HG03196 (cell line): ENCODE results near the gene FYTTD1.

Source experiments
- ATAC-seq: cut with Tn5 transposase; IDR thresholded peaks from one replicate; pipeline ENCODE4 v1.9.1; 2021; ENCODE audit not compliant: unreplicated experiment

The FYTTD1 gene

DNA sequence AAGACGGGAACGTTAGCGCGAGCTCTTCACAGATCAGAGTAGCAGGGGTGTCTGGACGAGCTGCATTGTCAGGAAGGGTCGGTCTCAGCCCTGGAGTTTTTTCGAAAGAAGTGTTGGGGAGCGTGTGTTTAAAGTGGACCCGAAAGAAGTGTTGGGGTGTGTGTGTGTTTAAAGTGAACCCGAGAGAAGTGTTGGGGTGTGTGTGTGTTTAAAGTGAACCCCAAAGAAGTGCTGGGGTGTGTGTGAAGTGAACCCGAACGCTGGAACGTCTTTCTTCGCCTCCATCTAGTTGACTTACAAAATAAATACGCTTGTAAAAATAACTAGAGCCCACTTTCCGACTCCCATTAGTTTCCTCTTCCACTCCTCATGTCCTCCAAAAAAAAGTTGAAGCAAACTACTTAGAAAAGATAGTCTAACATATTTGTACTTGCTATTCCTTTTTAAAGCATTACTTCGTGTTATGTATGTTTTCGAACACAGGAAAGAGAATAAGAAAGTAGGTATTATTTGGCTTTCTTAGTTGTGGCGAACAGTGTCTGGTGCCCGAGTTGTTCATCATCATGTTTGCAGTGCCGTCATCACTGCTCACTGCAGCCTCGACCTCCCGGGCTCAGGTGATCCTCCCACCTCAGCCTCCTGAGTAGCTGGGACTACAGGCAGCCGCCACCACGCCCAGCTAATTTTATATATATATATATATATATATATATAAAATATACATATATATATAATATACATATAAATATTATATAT, 42.4 kb downstream of the FYTTD1 start:
- peak; percentile 23 for ATAC-seq

DNA sequence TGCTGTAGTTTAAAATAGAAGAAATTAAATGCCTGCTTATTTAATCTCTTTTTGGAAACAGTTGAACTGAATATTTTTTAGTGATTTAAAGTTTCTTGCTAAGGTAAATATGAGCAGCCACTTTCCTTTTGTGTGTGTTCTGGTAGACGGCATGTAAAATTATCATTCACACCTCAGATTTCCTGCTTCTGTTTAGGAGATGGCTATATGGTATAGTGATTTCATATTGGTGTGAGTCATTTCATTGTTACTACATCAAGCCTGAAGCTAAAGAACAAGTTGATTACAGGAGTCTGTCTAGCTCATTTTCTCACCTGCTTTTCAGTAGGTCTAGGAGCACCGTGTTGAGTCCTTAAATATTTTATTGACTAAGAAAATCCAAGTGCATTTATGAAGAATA, 43.6 kb downstream of the FYTTD1 start:
- no peak for ATAC-seq

DNA sequence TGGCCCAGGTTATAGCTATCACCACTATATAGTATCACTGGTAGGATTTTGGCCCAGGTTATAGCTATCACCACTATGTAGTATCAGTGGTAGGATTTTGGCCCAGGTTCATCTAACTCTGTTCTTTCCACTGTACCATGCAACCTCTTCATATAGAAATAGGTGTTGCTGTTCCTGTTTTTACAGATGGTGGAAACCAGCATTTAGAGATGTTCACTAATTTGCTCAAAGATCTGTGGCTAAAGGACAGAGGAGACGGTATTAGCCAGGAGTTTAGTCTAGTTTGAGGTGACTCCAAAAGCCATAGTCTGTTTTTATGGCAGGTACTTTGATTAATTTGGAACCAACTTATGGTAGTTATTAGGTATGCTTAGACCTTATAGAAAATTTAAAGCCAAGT, 44.4 kb downstream of the FYTTD1 start:
- no peak for ATAC-seq

DNA sequence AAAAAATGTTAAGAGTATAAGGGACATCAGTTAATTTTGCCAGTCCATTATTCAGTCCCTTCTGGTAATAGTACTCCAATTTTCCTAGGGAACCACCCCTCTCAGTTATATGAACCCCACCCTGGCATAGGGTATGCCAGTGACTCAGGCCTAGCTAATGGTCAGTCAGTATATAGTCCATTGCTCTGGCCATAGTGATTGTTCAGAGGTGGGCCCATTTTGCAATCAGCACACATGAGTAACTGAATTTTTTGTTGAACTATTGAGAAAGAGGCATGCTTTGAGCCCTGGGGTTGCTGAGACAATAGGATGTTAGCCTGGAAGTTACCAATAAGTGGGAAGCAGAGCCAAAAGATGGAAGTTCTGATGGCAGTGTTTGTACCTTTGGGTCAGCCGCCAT, 45.5 kb downstream of the FYTTD1 start:
- ATAC-seq = no peak

DNA sequence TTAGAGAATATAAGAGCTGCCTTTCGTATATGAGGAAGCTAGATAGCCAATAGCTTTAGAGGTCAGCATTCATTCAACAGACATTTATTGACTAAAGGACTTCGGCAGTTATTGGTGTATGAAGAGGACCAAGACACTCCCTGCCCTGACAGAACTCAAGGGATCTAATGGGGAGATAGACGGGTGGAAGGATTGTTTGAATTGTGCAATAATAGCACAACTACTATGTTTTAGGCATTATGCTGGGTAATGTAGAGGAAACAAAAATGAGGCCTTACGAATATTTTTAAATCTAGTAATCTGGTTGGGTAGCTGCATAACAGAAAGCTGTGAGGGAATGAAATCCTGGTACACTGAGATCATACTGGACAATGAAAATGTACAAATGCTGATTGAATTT, 46.4 kb downstream of the FYTTD1 start:
- ATAC-seq = no peak

DNA sequence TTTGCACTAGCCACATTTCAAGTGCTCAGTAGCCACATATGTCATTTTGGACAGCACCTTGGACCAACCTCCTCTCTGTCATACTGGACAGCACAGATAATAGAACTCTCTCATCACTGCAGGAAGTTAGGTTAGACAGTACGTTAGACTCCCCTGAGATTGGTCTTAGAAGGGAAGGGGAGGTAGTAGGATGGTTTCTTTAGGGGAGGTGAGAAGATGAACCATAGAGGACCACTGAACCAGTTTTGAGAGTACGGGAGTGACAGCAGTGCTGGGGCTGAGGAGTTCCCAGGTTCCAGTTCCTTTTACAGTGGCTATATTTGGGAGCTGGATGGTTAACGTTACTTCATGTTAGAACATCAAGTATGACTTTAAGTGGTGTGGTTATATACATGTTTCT, 49.2 kb downstream of the FYTTD1 start:
- ATAC-seq = peak; percentile 43

DNA sequence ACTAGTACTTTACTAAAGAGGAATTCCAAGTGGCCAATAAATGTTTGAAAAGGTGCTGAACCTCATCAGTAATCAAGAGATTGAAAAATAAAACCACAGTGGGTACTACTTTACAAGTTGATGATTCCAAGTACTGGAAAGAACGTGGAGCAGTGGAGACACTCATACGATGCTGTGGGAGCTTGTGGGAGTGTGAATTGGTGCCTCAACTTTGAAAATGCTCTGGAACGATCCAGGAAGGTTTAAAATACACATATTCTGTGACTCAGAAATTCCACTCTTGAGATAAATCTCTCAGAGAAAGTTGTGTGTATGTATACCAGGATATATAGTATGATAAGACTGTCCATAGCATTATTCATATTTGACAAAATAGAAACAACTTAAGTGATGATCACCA, 50.7 kb downstream of the FYTTD1 start:
- ATAC-seq = no peak

DNA sequence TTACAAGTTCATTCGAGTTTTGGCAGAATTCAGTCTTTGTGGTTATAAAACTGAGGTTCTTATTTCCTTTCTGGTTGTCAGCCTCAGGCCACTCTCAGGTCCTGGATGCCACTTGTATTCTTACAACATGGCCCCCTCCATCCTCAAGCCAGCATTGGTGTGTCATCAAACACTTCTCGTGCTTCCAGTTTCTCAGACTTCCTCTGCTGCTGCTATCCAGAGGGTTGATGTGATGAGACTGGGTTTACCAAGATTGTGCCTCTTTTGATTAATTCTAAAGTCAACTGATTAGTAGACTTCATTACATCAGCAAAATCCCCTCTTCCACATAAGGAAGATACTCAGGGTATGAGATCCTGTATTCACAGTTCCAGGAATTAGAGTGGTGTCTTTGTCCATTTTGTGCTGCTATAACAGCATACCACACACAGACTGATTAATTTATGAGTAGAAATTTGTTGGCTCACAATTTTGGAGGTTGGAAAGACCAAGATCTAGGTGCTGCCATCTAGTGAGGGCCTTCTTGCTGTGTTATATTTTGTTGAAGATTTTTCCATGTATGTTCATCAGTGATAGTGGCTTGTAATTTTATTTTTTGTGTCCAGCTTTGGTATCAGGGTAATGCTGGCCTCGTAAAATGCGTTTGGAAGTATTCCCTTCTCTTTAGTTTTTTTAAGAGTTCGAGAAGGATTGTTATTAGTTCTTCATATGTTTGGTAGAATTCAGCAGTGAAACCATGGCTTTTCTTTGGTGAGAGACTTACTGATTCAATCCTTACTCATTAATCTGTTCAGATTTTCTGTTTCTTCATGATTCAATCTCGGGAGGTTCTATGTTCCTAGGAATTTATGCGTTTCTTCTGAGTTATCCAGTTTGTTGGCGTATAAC, 52.5 kb downstream of the FYTTD1 start:
- no peak for ATAC-seq

DNA sequence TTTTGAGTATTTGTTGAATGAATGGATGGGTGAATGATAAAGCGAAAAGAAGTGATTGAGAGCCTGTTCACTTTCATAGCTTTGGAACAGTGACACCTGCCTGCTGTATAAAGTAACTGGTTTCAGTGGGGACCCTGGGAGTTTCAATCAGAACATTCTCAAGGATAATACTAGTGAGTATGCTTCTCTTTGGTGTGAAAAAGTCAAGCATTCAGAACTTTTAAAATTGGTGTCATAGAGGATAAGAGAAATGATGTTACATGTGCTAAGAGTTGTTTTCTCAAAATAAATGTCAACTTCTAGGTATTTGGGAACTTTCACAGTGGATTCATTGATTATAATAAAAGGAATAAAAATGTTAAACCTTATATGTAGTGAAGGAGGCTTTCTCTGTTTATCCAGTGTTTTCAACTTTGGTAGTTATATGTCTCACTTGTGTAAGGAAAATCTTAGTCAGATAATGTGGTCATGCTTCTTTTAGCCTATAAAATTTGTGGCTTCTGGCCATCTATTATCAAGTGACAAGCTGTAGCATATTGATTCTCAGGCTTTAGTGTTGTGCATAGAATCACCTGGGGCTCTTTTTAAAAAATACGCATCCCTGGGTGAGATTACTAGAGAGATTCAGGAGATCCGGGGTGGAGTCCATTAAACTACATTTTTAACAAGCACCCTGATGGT, 53.2 kb downstream of the FYTTD1 start:
- ATAC-seq = no peak

DNA sequence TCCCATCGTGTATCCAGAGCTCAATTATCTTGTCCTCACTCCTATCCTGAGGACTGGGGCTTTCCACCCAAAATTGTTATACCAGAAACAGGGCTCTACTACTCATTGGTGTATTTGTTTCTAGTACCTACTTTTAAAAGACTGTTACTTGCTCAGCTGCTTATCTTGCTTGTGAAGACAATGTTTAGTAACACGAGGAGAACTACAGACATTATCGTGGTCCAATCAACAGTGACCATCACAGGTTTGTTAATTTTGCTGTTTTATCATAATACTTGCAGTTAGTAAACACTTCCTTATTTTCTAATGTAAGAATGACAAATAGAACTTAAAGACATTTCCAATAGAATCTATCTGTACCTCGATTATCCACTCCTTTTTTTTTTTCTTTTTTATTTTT, 54.8 kb downstream of the FYTTD1 start:
- no peak for ATAC-seq

DNA sequence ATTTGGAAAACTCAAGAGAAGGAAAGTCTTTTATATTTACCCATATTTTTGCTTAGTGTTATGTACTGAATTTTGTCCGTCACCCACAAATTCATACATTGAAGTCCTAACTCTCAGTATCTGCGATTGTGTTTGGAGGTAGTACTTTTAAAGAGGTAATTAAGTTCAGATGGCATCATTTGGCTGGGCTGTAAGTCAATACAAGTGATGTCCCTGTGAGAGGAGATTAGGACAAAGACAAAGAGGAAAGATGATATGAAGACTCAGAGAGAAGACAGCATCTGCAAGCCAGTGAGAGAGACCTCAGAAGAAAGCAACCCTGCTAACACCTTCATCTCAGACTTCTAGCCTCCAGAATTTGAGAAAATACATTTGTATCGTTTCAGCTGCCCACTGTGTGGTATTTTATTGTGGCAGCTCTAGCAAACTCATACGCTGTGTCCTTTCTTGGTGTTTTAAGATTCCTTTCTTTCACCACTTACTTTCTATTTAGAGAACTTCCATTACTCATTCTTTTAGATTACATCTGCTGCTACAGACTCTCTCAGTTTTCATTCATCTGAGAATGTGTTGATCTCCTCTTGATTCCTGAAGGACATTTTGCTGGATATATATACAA, 58.4 kb downstream of the FYTTD1 start:
- ATAC-seq = no peak

DNA sequence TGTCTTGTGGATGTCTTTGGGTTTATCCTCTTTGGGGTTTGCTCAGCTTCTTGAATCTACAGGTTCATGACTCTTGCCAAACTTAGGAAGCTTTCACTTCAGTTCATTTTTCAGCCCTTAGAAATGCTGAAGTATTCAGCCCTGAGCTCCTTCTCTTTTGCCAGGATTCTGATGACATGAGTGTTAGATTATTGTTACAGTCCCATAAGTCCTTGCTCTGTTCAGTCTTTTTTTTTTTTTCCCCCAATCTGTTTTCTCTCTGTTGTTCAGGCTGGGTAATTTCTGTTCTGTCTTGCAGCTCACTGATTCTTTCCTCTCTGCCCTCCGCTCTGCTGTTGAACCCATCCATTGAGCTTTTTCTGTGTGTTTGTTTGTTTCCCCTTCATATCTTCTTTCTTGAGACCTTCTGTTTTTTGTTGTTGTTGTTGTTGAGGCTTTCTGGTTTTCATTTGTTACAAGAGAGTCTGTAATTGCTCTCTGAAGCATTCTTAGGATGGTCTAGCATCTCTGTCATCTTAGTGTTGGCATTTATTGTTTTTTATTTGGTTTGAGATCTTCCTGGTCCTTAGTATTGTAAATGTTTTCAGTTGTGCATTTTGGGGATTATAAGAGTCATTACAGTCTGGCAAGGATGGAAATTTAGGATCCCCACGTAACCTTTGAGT, 59.8 kb downstream of the FYTTD1 start:
- ATAC-seq = no peak

DNA sequence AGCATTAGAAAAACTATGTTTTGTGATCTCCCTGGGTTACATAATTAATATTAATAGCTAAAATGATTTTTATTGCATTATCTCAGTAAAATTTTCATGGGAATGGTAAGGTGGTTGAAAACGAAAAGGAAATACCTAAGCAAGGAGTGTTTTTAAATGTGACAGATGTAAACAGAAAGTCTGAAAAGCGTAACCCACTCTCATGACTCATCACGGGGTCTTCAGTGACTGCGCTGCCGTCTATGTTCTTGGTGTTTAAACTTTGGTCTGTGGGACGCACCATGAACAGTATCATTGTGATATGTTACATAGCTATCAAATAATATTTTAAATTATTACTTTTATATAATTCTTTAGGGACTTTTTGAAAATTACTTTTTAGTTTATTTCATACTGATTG, 61.2 kb downstream of the FYTTD1 start:
- no peak for ATAC-seq

DNA sequence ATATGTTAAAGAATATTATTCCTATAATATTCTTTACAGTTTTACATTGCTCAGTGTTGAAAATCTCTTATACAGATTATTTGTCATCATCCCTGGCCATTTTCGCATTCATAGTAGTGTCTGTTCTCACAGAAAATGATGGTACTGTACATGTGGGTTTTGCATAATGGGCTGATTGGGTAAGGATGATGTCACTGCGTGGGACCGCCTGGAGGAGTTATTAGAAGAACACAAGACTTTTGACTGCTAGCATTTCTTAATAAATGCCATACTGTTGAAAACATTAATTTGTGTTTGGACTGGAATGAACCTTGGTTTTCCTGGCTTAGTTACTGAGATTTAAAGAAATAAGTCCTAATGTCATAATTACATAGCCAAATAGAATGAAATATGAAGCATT, 61.7 kb downstream of the FYTTD1 start:
- ATAC-seq = no peak

DNA sequence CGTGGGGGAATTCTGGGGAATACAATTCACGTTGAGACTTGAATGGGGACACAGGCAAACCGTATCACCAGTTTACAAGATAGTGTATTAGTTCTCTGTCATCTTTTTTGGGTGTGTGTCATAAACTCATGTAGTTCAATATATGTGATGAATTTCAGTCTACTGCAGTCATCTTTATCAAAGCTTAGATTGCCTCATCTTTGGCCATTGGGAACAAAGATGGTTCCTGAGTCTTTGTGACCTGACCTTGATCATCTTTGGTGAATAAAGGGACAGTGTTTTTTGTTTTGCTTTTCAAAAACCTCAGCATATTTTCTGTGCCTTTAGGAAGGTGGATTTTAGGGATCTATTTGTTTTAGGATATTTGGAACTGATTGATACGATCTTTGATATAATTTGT, 64.7 kb downstream of the FYTTD1 start:
- no peak for ATAC-seq

DNA sequence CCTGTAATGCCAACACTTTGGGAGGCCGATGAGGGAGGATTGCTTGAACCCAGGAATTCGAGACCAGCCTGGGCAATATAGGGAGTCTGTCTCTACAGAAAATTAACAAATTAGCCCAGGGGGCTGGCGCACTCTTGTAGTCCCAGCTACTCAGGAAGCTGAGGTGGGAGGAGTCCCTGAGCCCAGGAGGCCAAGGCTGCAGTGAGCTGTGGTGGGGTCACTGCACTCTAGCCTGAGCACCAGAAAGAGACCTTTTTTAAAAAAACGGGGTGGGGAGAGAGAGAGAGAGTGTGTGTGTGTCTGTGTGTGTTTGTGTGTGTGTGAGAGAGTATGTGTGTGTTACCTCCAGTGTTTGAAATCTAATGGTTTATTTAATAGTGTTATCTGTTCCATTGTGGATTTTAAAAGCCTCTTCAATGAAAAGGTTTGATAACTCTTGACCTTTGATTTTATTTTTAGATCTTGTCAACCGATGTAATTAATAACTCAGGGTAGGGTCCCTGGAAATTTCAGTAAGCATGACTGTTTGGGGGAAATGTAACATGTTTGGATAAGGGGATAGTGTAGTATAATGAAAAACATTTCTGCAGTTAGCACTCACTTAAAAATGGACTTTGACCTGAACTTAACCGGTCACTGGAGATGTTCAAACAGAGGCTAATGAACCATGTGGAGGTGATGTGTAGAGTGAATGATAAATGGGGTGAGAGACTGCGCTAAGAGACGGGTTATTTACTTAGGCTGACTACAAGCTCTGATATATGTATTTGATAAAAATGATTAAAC, 71.1 kb downstream of the FYTTD1 start:
- no peak for ATAC-seq

DNA sequence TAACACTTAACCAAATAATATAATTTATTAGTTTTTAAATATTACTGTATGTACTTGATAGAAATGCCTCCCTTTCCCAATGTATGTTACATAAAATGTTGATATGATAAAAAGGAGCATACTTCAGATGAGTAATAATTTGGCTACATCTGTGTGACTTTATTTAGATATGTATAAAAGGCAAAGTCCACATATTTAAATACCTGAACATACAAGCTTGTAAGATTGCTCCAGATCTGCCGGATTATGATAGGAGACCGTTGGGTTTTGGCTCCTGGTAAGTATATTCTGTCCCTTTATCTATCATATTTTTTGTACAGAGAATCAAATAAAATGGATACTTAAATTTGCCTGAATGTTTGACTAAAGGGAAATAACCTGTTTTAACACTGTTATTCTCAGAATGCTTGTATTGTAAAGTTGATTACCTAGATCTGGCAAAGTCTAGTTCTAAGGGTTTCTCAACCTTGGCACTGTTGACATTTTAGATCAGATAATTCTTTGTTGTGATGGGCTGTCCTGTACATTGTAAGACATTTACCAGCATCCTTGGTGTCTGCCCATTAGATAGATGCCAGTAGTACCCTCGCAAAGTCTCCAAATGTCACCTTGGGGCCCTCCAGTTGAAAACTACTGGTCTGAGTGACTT, 79.8 kb downstream of the FYTTD1 start:
- ATAC-seq = no peak

DNA sequence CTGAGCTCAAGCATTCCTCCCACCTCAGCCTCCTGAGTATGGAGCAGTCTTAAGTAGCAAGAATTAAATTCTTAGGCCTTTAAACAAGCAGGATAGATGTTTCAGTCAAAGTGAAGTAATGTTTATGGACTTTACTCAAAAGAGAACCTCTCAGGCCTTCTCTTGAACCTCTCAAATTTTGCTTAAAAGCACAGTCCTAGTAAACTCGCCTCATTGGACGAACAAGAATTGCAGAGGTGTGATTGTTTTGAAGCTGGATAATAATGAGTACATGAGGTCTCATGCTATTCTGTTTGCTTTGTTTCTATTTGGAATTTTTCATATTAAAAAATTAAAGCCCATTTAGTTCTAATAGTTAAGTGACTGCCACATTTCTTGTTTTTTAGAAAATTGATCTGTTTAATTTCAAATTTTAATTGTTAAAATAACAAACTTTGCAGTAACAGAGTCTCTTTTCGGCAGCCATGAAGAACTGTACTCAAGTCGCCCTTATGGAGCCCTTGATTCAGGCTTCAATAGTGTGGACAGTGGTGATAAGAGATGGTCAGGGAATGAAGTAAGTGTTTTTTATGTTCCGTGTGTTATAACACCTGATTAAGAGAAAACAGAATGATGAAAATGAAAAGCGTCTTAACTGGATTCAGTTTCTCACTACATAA, 80.8 kb downstream of the FYTTD1 start:
- ATAC-seq = no peak

DNA sequence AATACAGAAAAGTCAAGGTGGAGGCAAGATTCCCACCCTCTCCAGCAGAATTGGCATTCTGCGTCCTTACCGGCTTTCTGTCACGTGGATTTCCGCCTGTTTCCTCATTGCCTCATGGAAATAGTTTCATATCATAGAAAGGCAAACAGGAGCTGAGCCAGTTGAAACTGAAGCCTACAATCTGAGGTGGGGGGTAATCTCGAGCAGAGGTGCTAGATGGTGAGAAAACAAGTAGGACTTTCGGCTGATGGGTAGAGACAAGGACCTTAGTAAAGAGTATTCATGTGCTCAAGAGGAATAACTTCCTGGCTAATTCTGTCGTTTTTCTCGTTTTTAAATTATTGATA, 81.3 kb downstream of the FYTTD1 start:
- no peak for ATAC-seq
